Neural crest cell (in vitro differentiated cells): ENCODE data around the gene IGFBP2. TPM values are rescaled to one million over a fixed set of nuclear protein-coding genes. Genes with fewer than 3 reads are reported as not detected.

ENCODE experiments used
- DNase-seq: peaks from one replicate; pipeline ENCODE4 v3.0.0; 2021; ENCODE audit warnings: low read depth, mixed read lengths, low spot score
- H3K27ac Mint-ChIP-seq: one replicate; pipeline ENCODE4 v1.8.0; 2021; ENCODE audit warnings: mild to moderate bottlenecking, mixed read lengths; ENCODE audit not compliant: unreplicated experiment
- H3K27me3 Mint-ChIP-seq: 2 replicates; pipeline ENCODE4 v1.8.0; 2021; ENCODE audit warnings: low read depth, mild to moderate bottlenecking, mixed read lengths
- H3K36me3 Mint-ChIP-seq: 2 replicates; pipeline ENCODE4 v1.8.0; 2021; ENCODE audit warnings: low read depth, mild to moderate bottlenecking, mixed read lengths
- H3K4me1 Mint-ChIP-seq: 2 replicates; pipeline ENCODE4 v1.8.0; 2021; ENCODE audit warnings: mixed read lengths
- H3K4me3 Mint-ChIP-seq: one replicate; pipeline ENCODE4 v1.8.0; 2021; ENCODE audit warnings: mild to moderate bottlenecking, mixed read lengths
- H3K9me3 Mint-ChIP-seq: 2 replicates; pipeline ENCODE4 v1.8.0; 2021; ENCODE audit warnings: mixed read lengths
- CTCF ChIP-seq: fragments of 200-600 bp; sonication (generic); conservative IDR thresholded peaks from 2 replicates; pipeline ENCODE4 v1.5.0; 2021; ENCODE audit warnings: antibody characterized with exemption, mild to moderate bottlenecking
- total RNA-seq: library from RNA; stranded (reverse); gene quantifications from 2 replicates; pipeline ENCODE4 v1.2.1, GENCODE V29; 2021

Gene IGFBP2
- total RNA-seq, 1 donor from 2014 or later: 366 TPM

- peaks cover 65% of the 10 kb centered on the region for H3K4me1 Mint-ChIP-seq
- H3K27me3 Mint-ChIP-seq: no peaks in the 10 kb centered on the region
- no peak overlapping the region for H3K27ac Mint-ChIP-seq
- no peak for DNase-seq
- H3K9me3 Mint-ChIP-seq: no peaks in the 10 kb centered on the region
- H3K36me3 Mint-ChIP-seq: peaks cover 12% of the 10 kb centered on the region
- H3K4me3 Mint-ChIP-seq: no peak overlapping the region
- TF ChIP-seq CTCF: no peak
Observed at GRCh38 chr2:216680951-216681629, 47.9 kb downstream of the IGFBP2 start.

- Mint-ChIP-seq H3K27ac (no peak overlapping the region), H3K36me3 (peaks cover 12% of the 10 kb centered on the region), H3K27me3 (no peaks in the 10 kb centered on the region), H3K9me3 (no peaks in the 10 kb centered on the region), H3K4me3 (no peak overlapping the region), H3K4me1 (peaks cover 65% of the 10 kb centered on the region)
- no peak for DNase-seq
- no peak for TF ChIP-seq CTCF
Observed at GRCh38 chr2:216681683-216682082, 48.5 kb downstream of the IGFBP2 start.

GRCh38 chr2:216683846-216684245, 50.6 kb downstream of the IGFBP2 start:
- no peak for TF ChIP-seq CTCF
- no peaks in the 10 kb centered on the region for H3K27me3 Mint-ChIP-seq
- H3K27ac Mint-ChIP-seq: peak overlapping the region; percentile 79
- no peaks in the 10 kb centered on the region for H3K9me3 Mint-ChIP-seq
- peaks cover 65% of the 10 kb centered on the region for H3K4me1 Mint-ChIP-seq
- H3K36me3 Mint-ChIP-seq: peaks cover 10% of the 10 kb centered on the region
- no peak overlapping the region for H3K4me3 Mint-ChIP-seq
- no peak for DNase-seq

- no peak for TF ChIP-seq CTCF
- H3K4me3 Mint-ChIP-seq: no peak overlapping the region
- peak overlapping the region; percentile 22 for H3K27ac Mint-ChIP-seq
Observed at GRCh38 chr2:216685327-216685875, 52.2 kb downstream of the IGFBP2 start.

GRCh38 chr2:216687111-216687510, 53.9 kb downstream of the IGFBP2 start:
- no peak for TF ChIP-seq CTCF
- H3K4me3 Mint-ChIP-seq: peak overlapping the region; percentile 28
- peaks cover 60% of the 10 kb centered on the region for H3K4me1 Mint-ChIP-seq
- H3K9me3 Mint-ChIP-seq: no peaks in the 10 kb centered on the region
- no peak for DNase-seq
- H3K27ac Mint-ChIP-seq: no peak overlapping the region
- no peaks in the 10 kb centered on the region for H3K27me3 Mint-ChIP-seq
- peaks cover 3% of the 10 kb centered on the region for H3K36me3 Mint-ChIP-seq

More at GRCh38 chr2:216685327-216685875, 52.2 kb downstream of the IGFBP2 start:
- peaks cover 6% of the 10 kb centered on the region for H3K36me3 Mint-ChIP-seq
- H3K4me1 Mint-ChIP-seq: peaks cover 66% of the 10 kb centered on the region
- no peaks in the 10 kb centered on the region for H3K9me3 Mint-ChIP-seq
- DNase-seq: no peak
- no peaks in the 10 kb centered on the region for H3K27me3 Mint-ChIP-seq
